K562 treated with DMSO at 1 percent for 48 hours (cell line): Measurements from ENCODE around the gene COPS9. TPM values are rescaled to one million over a fixed set of nuclear protein-coding genes. Genes with fewer than 3 reads are reported as not detected.

Experiments
- total RNA-seq: library from RNA; unstranded; fragments of 300-600 nt; gene quantifications from 2 replicates; pipeline ENCODE4 v1.2.3, GENCODE V29; 2022; ENCODE audit warnings: low replicate concordance; ENCODE audit errors: extremely low read depth

COPS9 gene
- total RNA-seq, result not detected in 2 replicates

GRCh38 chr2:240136013-240136670 is at the start of gene COPS9:
TSS of gene COPS9 (minus strand) at chr2:240136305. CDS start at chr2:240136284, 21 bp downstream.

GRCh38 chr2:240140511-240140910 is 4.4 kb upstream of the COPS9 start, which contains the start of gene OTOS:
TSS of gene OTOS (minus strand) at chr2:240140658. CDS start at chr2:240140326, 332 bp downstream.

Other genes starting within 250 kb of the COPS9 start
- gene NDUFA10, start 111.0 kb downstream of the COPS9 start, total RNA-seq, result not detected in 2 replicates
- gene OR6B2, start 105.9 kb downstream of the COPS9 start, total RNA-seq, result not detected in 2 replicates
- gene OR6B3, start 82.8 kb downstream of the COPS9 start, total RNA-seq, result not detected in 2 replicates
- gene OTOS, start 4.4 kb upstream of the COPS9 start, total RNA-seq, result not detected in 2 replicates